ENCODE measurements around the gene SLC6A4. TPM values are rescaled to one million over a fixed set of nuclear protein-coding genes. Genes with fewer than 3 reads are reported as not detected.

SLC6A4 gene
- total RNA-seq, 2 donors from 2014 or later, result 0.38 to 1.8 TPM

- Mint-ChIP-seq H3K36me3 (ENCODE audit: low read depth) (no peaks in the 10 kb centered on the region), H3K9me3 (no peaks in the 10 kb centered on the region), H3K27ac (no peak overlapping the region), H3K4me1 (peaks cover 20% of the 10 kb centered on the region), H3K27me3 (ENCODE audit: insufficient read depth) (peaks cover 40% of the 10 kb centered on the region), H3K4me3 (no peak overlapping the region)
- Histone ChIP-seq H3K9me3 (ENCODE audit: control insufficient read depth, low read length) (no peaks in the 10 kb centered on the region), H3K36me3 (ENCODE audit: control insufficient read depth, insufficient read depth, low read length) (no peaks in the 10 kb centered on the region), H3K27ac (ENCODE audit: low read depth, low read length) (no peak overlapping the region), H3K4me3 (ENCODE audit: low read length) (no peak overlapping the region), H3K27me3 (ENCODE audit: control insufficient read depth, insufficient read depth, low read length, poor library complexity, severe bottlenecking) (peaks cover 25% of the 10 kb centered on the region), H3K9ac (ENCODE audit: extremely low read depth, low read length, poor library complexity, severe bottlenecking) (no peak overlapping the region), H3K4me1 (ENCODE audit: control insufficient read depth, insufficient read depth, low read length) (no peaks in the 10 kb centered on the region)
- no peak for TF ChIP-seq CTCF (conservative IDR thresholded peaks at IDR 0.05)
- DNase-seq, result no peak
- WGBS, 2 experiments (ENCODE audit: insufficient coverage in 1 of 2, insufficient read length in 1 of 2), result 91 to 94% methylated on average over 6 to 7 of the region's 7 CpGs
Measured at GRCh38 chr17:30229012-30229411, 6.5 kb downstream of the SLC6A4 start.

GRCh38 chr17:30228011-30228410 lies 7.5 kb downstream of the SLC6A4 start:
- TF ChIP-seq CTCF (conservative IDR thresholded peaks at IDR 0.05), result no peak
- no peak for DNase-seq
- H3K4me1 ChIP-seq (ENCODE audit: control insufficient read depth, insufficient read depth, low read length), result no peaks in the 10 kb centered on the region
- H3K27me3 ChIP-seq (ENCODE audit: control insufficient read depth, insufficient read depth, low read length, poor library complexity, severe bottlenecking), result peaks cover 15% of the 10 kb centered on the region
- Mint-ChIP-seq H3K4me3 (no peak overlapping the region), H3K27ac (no peak overlapping the region), H3K36me3 (ENCODE audit: low read depth) (no peaks in the 10 kb centered on the region), H3K27me3 (ENCODE audit: insufficient read depth) (peaks cover 30% of the 10 kb centered on the region), H3K9me3 (no peaks in the 10 kb centered on the region), H3K4me1 (peaks cover 17% of the 10 kb centered on the region)
- H3K4me3 ChIP-seq (ENCODE audit: low read length), result no peak overlapping the region
- WGBS, 2 experiments (ENCODE audit: insufficient coverage in 1 of 2, insufficient read length in 1 of 2), result 83 to 97% methylated on average over 1 to 3 of the region's 3 CpGs
- H3K36me3 ChIP-seq (ENCODE audit: control insufficient read depth, insufficient read depth, low read length), result no peaks in the 10 kb centered on the region
- H3K27ac ChIP-seq (ENCODE audit: low read depth, low read length), result no peak overlapping the region
- H3K9me3 ChIP-seq (ENCODE audit: control insufficient read depth, low read length), result no peaks in the 10 kb centered on the region
- H3K9ac ChIP-seq (ENCODE audit: extremely low read depth, low read length, poor library complexity, severe bottlenecking), result no peak overlapping the region

DNA sequence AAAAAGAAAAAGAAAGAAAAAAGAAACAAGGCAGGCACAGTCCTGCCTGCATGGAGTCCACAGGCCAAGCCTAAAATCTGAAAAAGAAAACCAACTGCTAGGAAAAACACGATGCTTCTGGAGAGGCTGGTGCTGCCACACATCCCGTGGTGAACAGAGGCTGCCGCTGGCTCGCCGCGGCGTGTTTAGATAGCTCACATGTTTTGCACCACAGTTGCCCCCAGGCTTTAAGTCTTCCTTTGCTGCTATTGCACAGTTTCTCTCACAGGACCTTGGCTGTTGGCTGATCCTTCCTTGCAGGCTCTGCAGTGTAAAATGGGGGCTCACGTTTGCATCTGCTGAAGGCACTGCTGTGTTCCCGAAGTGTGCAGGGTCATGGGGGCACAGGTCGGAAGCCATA lies 8.6 kb downstream of the SLC6A4 start:
- no peaks in the 10 kb centered on the region for H3K4me1 ChIP-seq (ENCODE audit: control insufficient read depth, insufficient read depth, low read length)
- peaks cover 13% of the 10 kb centered on the region for H3K27me3 ChIP-seq (ENCODE audit: control insufficient read depth, insufficient read depth, low read length, poor library complexity, severe bottlenecking)
- Mint-ChIP-seq H3K4me1 (peaks cover 7% of the 10 kb centered on the region), H3K27ac (no peak overlapping the region), H3K9me3 (no peaks in the 10 kb centered on the region), H3K27me3 (ENCODE audit: insufficient read depth) (peaks cover 22% of the 10 kb centered on the region), H3K36me3 (ENCODE audit: low read depth) (no peaks in the 10 kb centered on the region), H3K4me3 (no peak overlapping the region)
- WGBS, 2 experiments (ENCODE audit: insufficient coverage in 1 of 2, insufficient read length in 1 of 2), result 91 to 92% methylated on average over 8 to 10 of the region's 10 CpGs
- H3K36me3 ChIP-seq (ENCODE audit: control insufficient read depth, insufficient read depth, low read length), result no peaks in the 10 kb centered on the region
- H3K4me3 ChIP-seq (ENCODE audit: low read length), result no peak overlapping the region
- no peak for DNase-seq
- no peak overlapping the region for H3K9ac ChIP-seq (ENCODE audit: extremely low read depth, low read length, poor library complexity, severe bottlenecking)
- no peaks in the 10 kb centered on the region for H3K9me3 ChIP-seq (ENCODE audit: control insufficient read depth, low read length)
- no peak for TF ChIP-seq CTCF (conservative IDR thresholded peaks at IDR 0.05)
- no peak overlapping the region for H3K27ac ChIP-seq (ENCODE audit: low read depth, low read length)

Measured in endodermal cell (in vitro differentiated cells).